Frontal cortex (tissue), 4 donors: ENCODE measurements around the gene SLC2A1. TPM values are rescaled to one million over a fixed set of nuclear protein-coding genes. Genes with fewer than 3 reads are reported as not detected.

ENCODE experiments used
- DNase-seq, 2 donors: peaks; one replicate each; pipeline ENCODE4 v3.0.0; 2012; ENCODE audit warnings: low spot score in 2 of 2
- FAIRE-seq: peaks from 2 replicates; lab custom pipeline; 2012; peaks lifted over from hg19 to GRCh38; lab: Jason Lieb, UNC
- total RNA-seq: library from RNA; depleted of rRNA; stranded (reverse); fragments of >200 nt; gene quantifications from one replicate; pipeline ENCODE4 v1.2.3, GENCODE V29; 2014
- donor health status: control.
- donor health status: control.
- donor health status: control.

Gene SLC2A1
- total RNA-seq, 1 donor from 2014 or later = 28.1 TPM

DNA sequence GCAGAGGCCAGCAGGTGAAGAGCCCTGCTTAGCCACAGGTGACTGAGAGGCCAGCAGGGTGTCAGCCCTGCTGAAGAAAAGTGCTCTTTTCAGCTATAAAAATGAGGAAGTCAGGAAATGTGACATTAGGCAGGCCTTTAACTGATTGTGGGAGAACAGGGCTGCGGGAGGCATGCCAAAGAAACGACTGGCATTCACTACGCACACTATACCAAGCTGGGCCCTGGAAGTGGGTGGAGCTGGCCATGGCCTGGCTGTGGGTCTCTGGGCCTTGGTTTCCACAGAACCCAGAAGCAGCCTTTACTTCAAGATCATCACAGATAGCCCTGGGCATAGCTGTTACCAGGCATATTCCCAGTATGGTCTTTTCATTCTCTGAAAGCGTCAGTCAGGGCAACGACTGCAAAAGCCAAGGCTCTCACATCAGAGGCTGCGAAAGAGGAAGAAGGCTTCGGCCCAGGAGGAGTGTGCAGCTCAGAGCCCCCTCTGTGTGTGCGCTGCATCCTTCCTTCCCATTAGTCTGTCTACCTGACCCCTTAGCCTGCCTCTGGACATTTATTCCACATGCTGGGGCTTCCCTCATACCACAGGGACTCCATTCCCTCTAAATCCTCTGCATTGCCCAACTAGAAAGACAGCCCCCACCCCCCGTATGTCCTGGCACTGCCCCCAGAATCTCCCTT is 14.3 kb downstream of the SLC2A1 start:
- DNase-seq (no peak), FAIRE-seq (no peak)

- DNase-seq (no peak), FAIRE-seq (no peak)
Observed at GRCh38 chr1:42943728-42944127, 14.9 kb downstream of the SLC2A1 start.

- FAIRE-seq = no peak
- DNase-seq = no peak
Observed at GRCh38 chr1:42943166-42943565, 15.5 kb downstream of the SLC2A1 start.

DNA sequence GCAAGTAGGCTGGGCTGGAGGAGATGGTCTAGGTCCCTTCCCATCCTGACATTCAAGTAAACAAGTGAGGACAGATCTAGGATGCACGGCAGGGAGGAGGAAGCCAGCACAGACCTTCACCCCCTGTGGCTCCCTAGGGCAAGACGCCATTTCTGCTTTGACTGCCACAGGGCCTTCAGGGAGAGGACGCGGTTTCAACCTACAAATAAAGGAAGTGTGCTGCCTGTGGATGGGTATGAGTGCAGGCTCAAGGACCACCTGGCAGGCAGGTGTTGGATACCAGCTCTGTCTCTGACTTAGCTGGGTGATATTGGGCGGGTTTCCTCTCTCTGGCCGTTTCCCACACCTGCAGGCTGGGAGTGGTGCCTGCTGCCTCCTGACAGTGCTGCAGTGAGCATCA is 16.2 kb downstream of the SLC2A1 start:
- FAIRE-seq (no peak), DNase-seq (no peak)

DNA sequence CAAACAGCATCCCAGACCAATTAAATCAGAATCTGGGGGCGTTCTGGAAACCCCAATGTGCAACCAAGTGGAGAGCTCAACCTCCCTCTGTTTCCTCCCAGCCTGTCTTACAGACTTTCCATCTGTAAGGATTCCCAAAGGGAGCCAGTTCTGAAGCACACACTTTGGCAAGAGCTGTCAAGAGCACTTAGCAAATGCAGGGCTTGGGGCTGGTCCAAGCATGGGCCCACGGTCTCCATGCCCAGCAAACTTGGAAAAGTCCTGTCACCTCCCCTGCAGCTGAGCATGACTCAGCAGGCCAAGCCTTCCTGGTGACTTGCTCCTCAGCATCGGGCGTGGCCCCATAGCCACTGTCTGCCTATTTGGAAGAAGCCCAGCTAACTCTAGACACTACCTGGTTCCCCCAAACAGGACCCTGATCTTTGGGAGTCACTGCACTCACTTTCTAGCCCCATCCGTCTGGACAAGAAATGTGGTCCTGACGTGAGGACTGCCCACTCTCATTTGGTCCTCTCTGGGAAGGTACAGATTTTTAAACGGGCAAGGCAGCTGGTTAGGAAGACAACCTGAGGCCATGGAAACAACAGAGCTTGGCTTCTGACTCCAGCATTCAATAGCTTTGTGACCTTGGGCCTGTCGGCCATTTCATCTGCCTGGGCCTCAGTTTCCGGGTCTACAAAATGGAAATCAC is 16.9 kb downstream of the SLC2A1 start:
- FAIRE-seq = no peak
- DNase-seq = peak in 1 of 2 donors; percentile 62

GRCh38 chr1:42940851-42941639 is 17.6 kb downstream of the SLC2A1 start:
- FAIRE-seq = no peak

GRCh38 chr1:42938645-42939615 is 19.7 kb downstream of the SLC2A1 start:
- no peak for DNase-seq
- FAIRE-seq = no peak

More at GRCh38 chr1:42940851-42941639, 17.6 kb downstream of the SLC2A1 start:
- DNase-seq = no peak

DNA sequence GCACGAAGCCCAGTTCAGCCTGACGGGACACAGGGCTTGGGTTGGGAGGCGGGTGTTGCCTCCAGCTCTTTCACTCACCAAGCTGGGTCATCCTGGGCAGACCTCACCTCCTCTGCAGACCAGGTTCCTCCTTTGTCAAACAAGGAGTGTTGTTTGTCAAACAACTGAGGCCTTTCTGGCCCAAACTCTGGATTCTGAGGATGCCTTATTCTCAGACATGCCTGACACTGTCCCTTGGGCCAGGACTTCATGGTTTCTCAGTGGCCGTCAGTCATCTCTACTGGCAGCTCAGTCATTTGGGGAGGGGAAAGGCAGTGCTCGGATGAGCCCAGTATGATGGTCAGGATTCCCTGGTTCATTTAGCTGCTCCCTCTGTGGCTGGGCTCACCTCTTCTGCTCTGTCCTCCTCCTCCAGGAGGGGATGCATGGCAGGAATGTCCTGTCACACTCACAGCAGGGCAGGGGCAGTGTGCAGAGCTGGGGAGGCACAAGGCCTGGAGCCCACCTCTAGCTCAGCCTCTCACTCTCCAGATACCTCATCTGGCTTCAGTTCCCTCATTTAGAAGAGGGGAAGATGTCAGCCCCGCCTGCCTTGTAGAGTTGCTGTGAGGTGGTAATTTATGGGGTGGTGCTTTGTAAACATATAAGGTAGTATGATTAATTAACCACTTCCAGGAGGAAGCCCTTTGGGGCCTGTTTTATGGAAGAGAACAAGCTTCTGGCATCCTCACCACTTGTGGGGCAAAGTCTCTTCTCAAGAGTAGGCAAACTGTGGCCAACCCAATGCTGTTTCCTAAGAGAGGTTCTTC is 20.6 kb downstream of the SLC2A1 start:
- no peak for FAIRE-seq
- no peak for DNase-seq

GRCh38 chr1:42937141-42937696 is 21.4 kb downstream of the SLC2A1 start:
- no peak for FAIRE-seq
- no peak for DNase-seq

DNA sequence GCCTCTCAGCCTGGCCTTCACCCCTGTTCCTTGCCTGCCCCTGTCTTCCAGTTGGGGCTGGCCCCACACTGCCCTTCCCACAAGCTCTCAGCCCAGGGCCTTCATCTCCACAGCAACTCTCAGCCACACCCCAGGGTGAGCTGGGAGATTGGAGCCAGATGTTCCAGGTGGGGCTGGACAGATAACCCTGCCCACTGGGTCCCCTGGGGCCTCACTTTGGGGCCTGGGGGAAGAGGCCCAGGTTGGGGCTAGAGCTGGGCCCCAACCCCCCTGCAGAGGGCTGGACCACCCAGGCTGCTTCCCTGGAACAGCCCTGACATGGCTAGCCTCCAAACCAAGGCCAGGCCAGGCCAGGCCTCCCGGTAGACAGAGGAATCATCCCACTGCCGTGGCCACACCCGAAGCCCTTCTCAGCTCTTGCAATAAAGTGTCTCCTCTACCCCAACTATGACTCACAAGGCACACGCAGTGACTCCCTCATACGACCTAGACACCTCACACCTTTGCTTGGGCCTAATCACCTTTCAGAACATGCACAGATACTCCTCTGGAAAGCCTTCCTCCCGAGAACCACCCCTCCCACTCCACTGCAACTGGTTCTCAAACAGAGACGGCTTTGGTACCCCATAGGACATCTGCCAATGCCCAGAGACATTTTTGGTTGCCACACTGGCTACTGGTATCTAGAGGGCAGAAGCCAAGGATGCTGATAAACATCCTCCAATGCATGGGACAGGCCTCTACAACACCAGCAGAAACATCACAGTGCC is 22.2 kb downstream of the SLC2A1 start:
- FAIRE-seq = no peak
- no peak for DNase-seq

DNA sequence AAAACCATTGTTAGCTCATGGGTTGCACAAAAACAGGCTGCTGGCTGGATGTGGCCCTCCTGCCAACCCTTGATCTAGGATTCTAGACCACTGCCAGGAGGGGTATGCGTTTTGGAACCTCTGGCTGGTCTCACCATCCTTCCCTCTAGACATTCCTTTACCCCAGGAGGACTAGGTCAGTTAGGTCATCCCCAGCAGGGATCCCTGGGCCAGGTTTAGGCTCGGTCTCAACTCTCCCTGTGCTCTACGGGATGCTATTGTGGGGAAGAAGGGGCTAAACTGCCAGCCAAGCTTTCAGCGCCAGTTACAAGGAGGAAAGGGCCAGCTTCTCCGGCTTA is 22.7 kb downstream of the SLC2A1 start:
- FAIRE-seq (no peak), DNase-seq (no peak)

- DNase-seq (no peak), FAIRE-seq (no peak)
Observed at GRCh38 chr1:42935313-42935895, 23.3 kb downstream of the SLC2A1 start.

DNA sequence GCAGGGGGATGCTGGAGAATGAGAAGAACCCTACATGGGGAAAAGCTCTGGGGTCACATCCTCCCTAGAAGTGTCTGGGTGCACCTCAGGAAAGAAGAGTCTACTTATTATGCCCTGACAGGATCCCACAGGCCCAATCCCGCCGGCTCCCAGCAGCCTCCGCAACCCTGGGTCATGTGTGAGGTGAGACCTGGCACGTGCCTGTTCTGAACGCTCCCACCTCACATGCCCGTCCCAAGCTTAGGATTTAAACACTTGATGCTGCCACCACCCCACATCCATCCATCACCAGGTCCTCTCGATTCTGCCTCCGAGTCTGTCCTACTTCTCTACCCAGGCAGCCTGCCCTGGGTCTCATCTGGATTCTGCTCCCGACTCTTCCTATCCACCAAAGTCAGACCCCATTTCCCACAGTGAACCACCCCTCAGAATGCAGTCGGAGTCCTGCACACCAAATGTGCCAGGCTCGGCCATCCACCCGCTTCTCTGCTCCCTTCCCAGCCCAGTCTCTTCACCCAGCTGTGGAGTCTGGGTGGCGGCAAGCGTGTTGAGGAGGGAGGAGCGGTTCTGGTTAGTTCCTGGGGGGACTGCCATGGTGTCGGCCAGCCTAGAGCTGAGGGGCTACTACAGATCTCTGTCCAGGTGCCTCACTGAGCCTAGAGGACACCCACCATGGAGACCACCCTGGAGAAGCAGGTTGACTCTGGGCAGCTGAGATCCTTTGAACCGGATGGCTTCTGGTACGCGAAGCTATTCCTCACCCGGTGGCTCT is 23.9 kb downstream of the SLC2A1 start:
- FAIRE-seq = no peak
- DNase-seq = no peak

GRCh38 chr1:42933610-42934491 is 24.8 kb downstream of the SLC2A1 start:
- FAIRE-seq (no peak), DNase-seq (no peak)

- DNase-seq (no peak), FAIRE-seq (no peak)
Observed at GRCh38 chr1:42933060-42933586, 25.5 kb downstream of the SLC2A1 start.
